ENCODE results near the gene WDR33. TPM values are rescaled to one million over a fixed set of nuclear protein-coding genes. Genes with fewer than 3 reads are reported as not detected.
"Not testable (repeated sequence)": the region's sequence is repeated elsewhere in the genome, so short reads cannot be mapped to it uniquely, and the experiment has no call there.

WDR33 gene
- total RNA-seq, 2 experiments from 2014 or later = 64.3 to 68.3 TPM

DNA sequence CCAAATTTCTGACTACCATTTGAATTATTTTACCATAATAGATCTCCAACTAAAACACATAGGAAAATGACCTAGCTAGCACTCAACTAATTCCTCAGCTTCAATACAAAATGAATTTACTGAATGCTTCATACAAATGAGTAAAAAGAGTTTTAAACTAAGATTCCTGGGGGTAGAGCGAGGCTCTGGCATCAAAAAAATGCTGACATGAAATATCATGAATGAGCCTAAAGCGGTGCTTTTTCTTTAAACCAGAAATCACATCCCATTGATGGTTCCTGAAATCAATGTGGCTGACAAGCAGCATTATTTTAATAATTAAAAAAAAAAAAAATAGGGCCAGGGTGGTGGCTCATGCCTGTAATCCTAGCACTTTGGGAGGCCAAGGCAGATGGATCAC, 32.1 kb downstream of the WDR33 start:
- ChIA-PET POLR2A (no interaction called here), CTCF (interaction anchor here (0.7 kb wide), 2 partner anchors 187 to 376 kb away, joined by 4 read pairs; no protein-coding TSS in a partner anchor)
- no peak for ATAC-seq
- DNase-seq = no peak
- H3K27me3 Mint-ChIP-seq (ENCODE audit: low read depth) = no peaks in the 10 kb centered on the region
- H3K4me1 Mint-ChIP-seq (ENCODE audit: low read depth) = peaks cover 6% of the 10 kb centered on the region
- H3K27ac Mint-ChIP-seq = no peak overlapping the region
- H3K9me3 Mint-ChIP-seq (ENCODE audit: insufficient read depth) = no peaks in the 10 kb centered on the region
- peaks cover 30% of the 10 kb centered on the region for H3K36me3 Mint-ChIP-seq (ENCODE audit: low read depth)
- H3K4me3 Mint-ChIP-seq = no peak overlapping the region

DNA sequence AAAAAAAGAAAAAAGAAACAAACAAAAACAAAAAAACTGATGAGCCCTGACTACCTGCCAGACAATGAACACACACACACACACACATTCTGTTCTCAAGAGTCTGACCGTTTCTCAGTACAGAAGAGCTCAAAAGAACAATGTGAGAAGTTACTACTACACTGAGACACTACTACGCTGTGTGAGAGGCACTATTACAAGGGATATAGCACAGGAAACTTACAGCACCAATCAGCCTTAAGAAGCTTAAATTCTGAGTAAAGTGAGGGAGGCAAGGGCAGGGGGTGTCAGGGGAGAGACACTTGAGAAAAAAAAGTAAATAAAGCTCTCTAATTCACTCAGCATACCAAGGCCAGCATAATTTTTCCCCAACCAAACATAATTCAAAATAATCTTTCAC, 32.5 kb downstream of the WDR33 start:
- DNase-seq (no peak), ATAC-seq (no peak)
- no peak overlapping the region for H3K4me3 Mint-ChIP-seq
- H3K27ac Mint-ChIP-seq = no peak overlapping the region
- H3K4me1 Mint-ChIP-seq (ENCODE audit: low read depth) = peaks cover 6% of the 10 kb centered on the region
- H3K27me3 Mint-ChIP-seq (ENCODE audit: low read depth) = no peaks in the 10 kb centered on the region
- no peaks in the 10 kb centered on the region for H3K9me3 Mint-ChIP-seq (ENCODE audit: insufficient read depth)
- ChIA-PET CTCF (interaction anchor here (0.7 kb wide), 2 partner anchors 187 to 376 kb away, joined by 4 read pairs; no protein-coding TSS in a partner anchor), POLR2A (no interaction called here)
- H3K36me3 Mint-ChIP-seq (ENCODE audit: low read depth) = peaks cover 30% of the 10 kb centered on the region

DNA sequence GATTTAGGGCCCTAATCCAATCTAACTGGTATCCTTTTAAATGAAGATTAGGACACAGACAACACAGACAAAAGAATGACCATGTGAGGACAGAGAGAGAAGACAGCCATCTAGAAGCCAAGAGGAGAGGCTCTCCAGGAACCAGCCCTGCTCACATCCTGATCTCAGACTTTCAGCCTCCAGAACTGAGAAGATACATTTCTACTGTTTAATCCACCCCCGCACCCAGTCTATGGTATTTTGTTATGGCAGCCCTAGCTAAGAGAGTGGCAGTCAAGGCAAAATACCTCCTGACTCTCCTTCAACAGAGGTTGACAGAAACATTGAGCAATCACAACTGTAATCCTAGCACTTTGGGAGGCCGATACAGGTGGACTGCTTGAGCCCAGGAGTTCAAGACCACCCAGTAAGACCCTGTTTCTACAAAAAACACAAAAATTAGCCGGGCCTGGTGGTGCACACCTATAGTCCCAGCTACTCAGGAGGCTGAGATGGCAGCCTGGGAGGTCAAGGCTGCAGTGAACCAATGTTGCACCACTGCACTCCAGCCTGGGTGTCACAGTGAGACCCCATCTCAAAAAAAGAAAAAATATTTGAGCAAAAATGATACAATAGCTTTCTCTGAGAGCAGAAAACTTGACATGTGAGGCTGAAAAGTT, 34.7 kb downstream of the WDR33 start:
- Mint-ChIP-seq H3K9me3 (ENCODE audit: insufficient read depth) (no peaks in the 10 kb centered on the region), H3K27me3 (ENCODE audit: low read depth) (no peaks in the 10 kb centered on the region), H3K27ac (no peak overlapping the region), H3K4me1 (ENCODE audit: low read depth) (peaks cover 8% of the 10 kb centered on the region), H3K4me3 (no peak overlapping the region), H3K36me3 (ENCODE audit: low read depth) (peaks cover 21% of the 10 kb centered on the region)
- ATAC-seq (no peak), DNase-seq (no peak)
- POLR2A ChIA-PET = no interaction called here
- CTCF ChIA-PET = no interaction called here

DNA sequence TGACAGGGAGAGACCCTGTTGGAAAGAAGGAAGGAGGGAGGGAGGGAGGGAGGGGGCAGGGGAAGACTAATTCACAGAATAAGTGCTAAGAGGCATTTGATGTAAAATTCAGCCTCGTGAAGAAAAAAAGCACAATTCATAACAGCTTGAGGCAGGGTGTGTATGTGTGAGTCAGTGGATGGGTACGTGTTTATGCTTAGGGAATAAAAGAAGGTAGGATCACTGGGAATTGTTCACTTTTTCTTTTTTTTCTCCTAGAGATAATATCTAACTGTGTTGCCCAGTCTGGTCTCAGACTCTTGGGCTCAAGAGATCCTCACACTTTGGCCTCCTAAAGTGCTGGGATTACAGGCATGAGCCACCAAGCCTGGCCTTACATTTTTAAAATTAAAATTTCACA, 39.2 kb downstream of the WDR33 start:
- H3K4me1 Mint-ChIP-seq (ENCODE audit: low read depth) = peaks cover 3% of the 10 kb centered on the region
- no peaks in the 10 kb centered on the region for H3K27me3 Mint-ChIP-seq (ENCODE audit: low read depth)
- ChIA-PET POLR2A (no interaction called here), CTCF (no interaction called here)
- H3K36me3 Mint-ChIP-seq (ENCODE audit: low read depth) = peaks cover 21% of the 10 kb centered on the region
- DNase-seq (no peak), ATAC-seq (no peak)
- H3K9me3 Mint-ChIP-seq (ENCODE audit: insufficient read depth) = no peaks in the 10 kb centered on the region
- no peak overlapping the region for H3K4me3 Mint-ChIP-seq
- no peak overlapping the region for H3K27ac Mint-ChIP-seq

DNA sequence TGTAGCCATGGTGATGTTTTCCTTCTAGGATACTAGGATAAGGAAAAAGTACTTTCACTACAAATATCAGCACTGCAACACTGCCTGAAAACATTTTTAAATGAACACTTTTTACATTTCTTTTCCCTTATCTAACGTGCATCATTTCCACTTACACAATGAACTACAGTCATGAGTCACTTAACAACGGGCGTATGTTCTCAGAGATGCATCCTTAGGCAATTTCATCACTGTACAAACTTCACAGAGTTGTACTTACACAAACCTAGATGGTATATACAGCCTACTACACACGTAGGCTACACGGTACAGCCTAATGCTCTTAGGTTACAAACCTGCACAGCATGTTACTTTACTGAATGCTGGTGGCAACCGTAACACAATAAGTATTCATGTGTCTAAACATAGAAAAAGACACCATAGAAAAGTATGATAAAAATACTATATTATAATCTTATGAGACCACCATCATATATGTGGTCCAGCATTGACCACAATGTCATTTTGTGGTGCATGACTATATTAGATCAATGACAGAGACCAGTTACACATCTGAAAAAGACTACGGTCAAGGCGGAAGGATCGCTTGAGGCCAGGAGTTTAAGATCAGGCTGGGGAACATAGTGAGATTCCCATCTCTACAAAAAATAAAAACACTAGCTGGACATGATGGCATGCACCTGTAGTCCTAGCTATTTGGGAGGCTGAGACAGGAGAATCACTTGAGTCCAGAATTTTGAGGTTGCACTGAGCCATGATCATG, 39.8 kb downstream of the WDR33 start:
- peaks cover 26% of the 10 kb centered on the region for H3K36me3 Mint-ChIP-seq (ENCODE audit: low read depth)
- H3K9me3 Mint-ChIP-seq (ENCODE audit: insufficient read depth) = no peaks in the 10 kb centered on the region
- no peak overlapping the region for H3K4me3 Mint-ChIP-seq
- DNase-seq = no peak
- POLR2A ChIA-PET = no interaction called here
- CTCF ChIA-PET = no interaction called here
- no peaks in the 10 kb centered on the region for H3K27me3 Mint-ChIP-seq (ENCODE audit: low read depth)
- H3K27ac Mint-ChIP-seq = no peak overlapping the region
- H3K4me1 Mint-ChIP-seq (ENCODE audit: low read depth) = peaks cover 3% of the 10 kb centered on the region
- ATAC-seq = no peak

DNA sequence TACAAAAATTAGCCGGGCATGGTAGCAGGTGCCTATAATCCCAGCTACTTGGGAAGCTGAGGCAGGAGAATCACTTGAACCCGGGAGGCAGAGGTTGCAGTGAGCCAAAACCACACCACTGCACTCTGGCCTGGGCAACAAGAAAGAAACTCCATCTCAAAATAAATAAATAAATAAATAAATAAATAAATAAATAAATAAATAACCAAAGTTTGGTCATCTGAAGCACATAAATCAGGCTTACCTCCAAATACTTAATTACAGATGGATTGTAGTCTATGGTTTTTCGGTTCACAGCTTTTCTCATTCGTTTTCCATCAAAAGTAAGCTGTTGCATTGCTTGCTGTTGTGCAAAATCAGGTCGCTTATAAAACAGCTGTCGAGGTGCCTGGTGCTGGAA, 40.4 kb downstream of the WDR33 start:
- H3K9me3 Mint-ChIP-seq (ENCODE audit: insufficient read depth); H3K4me3 Mint-ChIP-seq; CTCF ChIA-PET; ATAC-seq; H3K27ac Mint-ChIP-seq; DNase-seq; POLR2A ChIA-PET; H3K27me3 Mint-ChIP-seq (ENCODE audit: low read depth); H3K4me1 Mint-ChIP-seq (ENCODE audit: low read depth): not testable (repeated sequence)
- peaks cover 28% of the 10 kb centered on the region for H3K36me3 Mint-ChIP-seq (ENCODE audit: low read depth)

DNA sequence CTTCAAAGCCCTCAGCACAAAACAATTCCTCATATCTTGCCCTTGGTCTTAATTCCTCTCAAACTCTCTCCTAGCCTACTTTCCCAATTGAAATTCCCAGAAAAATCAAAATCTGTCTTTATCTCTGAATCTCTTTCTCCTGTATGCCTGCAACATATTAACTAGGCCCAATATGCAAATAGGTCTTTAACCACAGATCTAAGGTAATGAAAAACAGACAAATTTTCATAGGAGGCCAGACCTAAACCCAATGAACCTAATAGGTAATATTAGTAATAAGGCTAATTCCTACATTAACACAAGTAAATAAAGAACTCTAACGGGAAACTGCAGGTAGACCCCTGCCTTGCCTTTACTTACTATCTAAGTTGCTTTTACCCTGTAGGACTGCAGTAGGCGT, 41.4 kb downstream of the WDR33 start:
- DNase-seq = no peak
- ATAC-seq = no peak
- Mint-ChIP-seq H3K4me3 (no peak overlapping the region), H3K27me3 (ENCODE audit: low read depth) (no peaks in the 10 kb centered on the region), H3K4me1 (ENCODE audit: low read depth) (peaks cover 3% of the 10 kb centered on the region), H3K36me3 (ENCODE audit: low read depth) (peaks cover 37% of the 10 kb centered on the region), H3K9me3 (ENCODE audit: insufficient read depth) (no peaks in the 10 kb centered on the region), H3K27ac (no peak overlapping the region)
- ChIA-PET POLR2A (no interaction called here), CTCF (no interaction called here)

DNA sequence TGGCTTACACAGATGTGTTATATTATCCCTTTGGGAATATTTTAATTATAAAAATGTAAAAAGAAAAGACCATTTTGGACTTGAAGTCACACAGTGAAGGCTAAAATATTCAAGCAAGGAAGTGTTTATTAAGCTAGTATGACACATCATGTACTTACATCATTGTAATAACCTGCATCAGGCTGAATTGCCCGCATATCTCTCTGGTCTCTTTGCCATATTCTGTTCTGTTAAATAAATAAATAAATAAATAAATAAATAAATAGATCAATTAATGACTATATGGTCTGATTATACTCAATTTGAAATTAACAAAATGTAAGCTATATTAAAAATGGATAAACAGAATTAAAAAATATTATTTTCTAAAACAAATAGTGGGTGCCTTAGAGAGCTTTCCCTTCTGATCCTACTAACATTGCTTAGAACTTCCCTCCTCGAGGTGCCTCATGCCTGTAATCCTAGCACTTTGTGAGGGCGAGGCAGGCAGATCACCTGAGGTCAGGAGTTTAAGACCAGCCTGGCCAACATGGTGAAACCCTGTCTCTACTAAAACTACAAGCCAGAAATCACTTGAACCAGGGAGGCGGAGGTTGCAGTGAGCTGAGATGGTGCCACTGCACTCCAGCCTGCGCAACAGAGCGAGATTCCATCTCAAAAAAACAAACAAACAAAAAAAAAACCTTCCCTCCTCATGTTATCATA, 42.0 kb downstream of the WDR33 start:
- CTCF ChIA-PET = interaction anchor here (0.8 kb wide), 2 partner anchors 36 to 119 kb away, joined by 3 to 4 read pairs; no protein-coding TSS in a partner anchor
- Mint-ChIP-seq H3K4me3 (no peak overlapping the region), H3K27ac (no peak overlapping the region), H3K9me3 (ENCODE audit: insufficient read depth) (no peaks in the 10 kb centered on the region), H3K4me1 (ENCODE audit: low read depth) (peaks cover 3% of the 10 kb centered on the region), H3K27me3 (ENCODE audit: low read depth) (no peaks in the 10 kb centered on the region), H3K36me3 (ENCODE audit: low read depth) (peaks cover 44% of the 10 kb centered on the region)
- DNase-seq = no peak
- no peak for ATAC-seq
- POLR2A ChIA-PET = interaction anchor here (1.3 kb wide), 1 partner anchor 42 kb away, joined by 3 read pairs; the partner anchor contains the start of gene WDR33

DNA sequence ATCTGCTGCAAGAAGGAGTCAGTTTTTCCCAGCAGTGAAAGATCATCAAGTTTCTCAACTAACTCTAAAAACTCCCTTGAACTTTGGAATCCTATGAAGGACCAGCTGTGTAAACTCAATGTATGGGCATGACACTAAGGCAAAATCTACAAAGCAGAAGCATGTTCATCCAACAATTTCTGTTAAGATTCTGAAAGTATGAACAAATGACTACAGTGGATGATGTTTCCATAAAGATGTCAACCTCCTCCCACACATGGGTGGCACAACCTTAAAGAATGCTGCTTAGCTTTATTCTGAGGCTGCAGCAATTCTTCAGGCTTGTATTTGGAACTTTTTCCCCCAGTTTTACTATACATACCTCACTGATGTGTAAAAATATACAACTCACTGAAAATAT, 47.2 kb downstream of the WDR33 start:
- Mint-ChIP-seq H3K4me1 (ENCODE audit: low read depth) (no peaks in the 10 kb centered on the region), H3K27ac (no peak overlapping the region), H3K27me3 (ENCODE audit: low read depth) (no peaks in the 10 kb centered on the region), H3K9me3 (ENCODE audit: insufficient read depth) (no peaks in the 10 kb centered on the region), H3K4me3 (no peak overlapping the region), H3K36me3 (ENCODE audit: low read depth) (peaks cover 62% of the 10 kb centered on the region)
- ChIA-PET CTCF (no interaction called here), POLR2A (no interaction called here)
- no peak for DNase-seq
- no peak for ATAC-seq

DNA sequence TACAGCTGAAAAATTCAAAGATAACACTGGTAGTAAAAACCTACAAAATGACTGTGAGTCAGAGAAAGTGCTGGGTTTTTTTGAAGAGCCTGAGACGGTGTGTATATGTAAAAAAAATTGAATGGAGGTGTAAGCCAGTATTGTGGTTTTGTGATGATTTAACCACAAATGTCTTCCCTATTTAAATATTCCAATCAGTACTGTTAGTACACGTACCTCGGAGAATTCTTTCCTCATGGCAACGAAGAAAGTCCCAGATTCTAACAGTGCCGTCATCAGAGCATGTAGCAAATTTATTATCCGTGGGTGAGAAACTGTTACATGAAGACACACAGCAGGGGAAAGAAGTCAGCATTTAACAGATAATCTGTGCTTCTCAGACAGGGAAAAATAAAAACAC, 48.1 kb downstream of the WDR33 start:
- Mint-ChIP-seq H3K27me3 (ENCODE audit: low read depth) (no peaks in the 10 kb centered on the region), H3K27ac (peak overlapping the region; percentile 29), H3K4me3 (no peak overlapping the region), H3K36me3 (ENCODE audit: low read depth) (peaks cover 66% of the 10 kb centered on the region), H3K9me3 (ENCODE audit: insufficient read depth) (no peaks in the 10 kb centered on the region), H3K4me1 (ENCODE audit: low read depth) (no peaks in the 10 kb centered on the region)
- ATAC-seq (no peak), DNase-seq (no peak)
- ChIA-PET CTCF (no interaction called here), POLR2A (no interaction called here)

DNA sequence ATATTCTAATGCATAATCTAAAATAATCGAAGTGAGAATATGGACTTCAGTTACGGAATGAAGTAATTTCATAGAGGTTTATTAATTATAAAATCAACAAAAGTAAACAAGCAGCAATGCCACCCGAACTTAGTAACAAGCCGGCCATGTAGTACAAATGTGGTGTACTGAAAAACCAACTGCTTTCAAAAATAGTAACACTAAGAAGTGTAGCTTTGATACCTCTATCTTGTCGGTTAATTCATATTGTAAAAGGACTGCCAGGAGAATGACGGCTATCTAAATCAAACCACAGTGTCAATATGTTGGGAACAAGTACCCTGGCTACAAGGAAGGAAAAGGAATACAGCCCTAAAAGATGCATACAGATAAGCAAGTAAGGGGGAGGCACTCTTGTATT, 48.5 kb downstream of the WDR33 start:
- H3K4me3 Mint-ChIP-seq = no peak overlapping the region
- no peaks in the 10 kb centered on the region for H3K27me3 Mint-ChIP-seq (ENCODE audit: low read depth)
- ATAC-seq (no peak), DNase-seq (no peak)
- H3K4me1 Mint-ChIP-seq (ENCODE audit: low read depth) = no peaks in the 10 kb centered on the region
- POLR2A ChIA-PET = no interaction called here
- peak overlapping the region; percentile 29 for H3K27ac Mint-ChIP-seq
- CTCF ChIA-PET = no interaction called here
- no peaks in the 10 kb centered on the region for H3K9me3 Mint-ChIP-seq (ENCODE audit: insufficient read depth)
- H3K36me3 Mint-ChIP-seq (ENCODE audit: low read depth) = peaks cover 64% of the 10 kb centered on the region

DNA sequence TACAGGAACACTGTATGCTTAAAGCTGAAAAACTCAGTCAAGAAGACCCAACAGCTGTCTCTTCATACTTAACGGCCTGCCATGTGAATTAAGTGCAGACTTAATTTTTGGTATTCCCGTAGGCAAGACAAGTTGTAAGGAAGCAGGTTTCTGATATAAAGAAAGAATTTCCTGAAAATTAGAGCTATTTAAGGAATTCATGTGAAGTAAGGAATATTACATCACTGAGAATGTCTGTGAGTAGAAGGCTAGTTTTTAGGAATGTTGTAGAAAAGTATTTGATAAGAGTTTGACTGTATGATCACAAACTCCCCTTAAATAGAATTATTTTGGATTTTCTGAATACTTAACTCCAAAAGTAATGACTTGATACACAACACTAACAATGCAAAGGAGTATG, 51.0 kb downstream of the WDR33 start:
- H3K27ac Mint-ChIP-seq = no peak overlapping the region
- no peak overlapping the region for H3K4me3 Mint-ChIP-seq
- no peaks in the 10 kb centered on the region for H3K27me3 Mint-ChIP-seq (ENCODE audit: low read depth)
- POLR2A ChIA-PET = interaction anchor here (1.1 kb wide), 1 partner anchor 51 kb away, joined by 4 read pairs; the partner anchor contains the start of gene WDR33
- H3K9me3 Mint-ChIP-seq (ENCODE audit: insufficient read depth) = no peaks in the 10 kb centered on the region
- no peak for DNase-seq
- CTCF ChIA-PET = no interaction called here
- H3K4me1 Mint-ChIP-seq (ENCODE audit: low read depth) = no peaks in the 10 kb centered on the region
- ATAC-seq = no peak
- peaks cover 56% of the 10 kb centered on the region for H3K36me3 Mint-ChIP-seq (ENCODE audit: low read depth)
